Body of pancreas (tissue), 4 donors: ENCODE results near the gene GPR143. TPM values are rescaled to one million over a fixed set of nuclear protein-coding genes. Genes with fewer than 3 reads are reported as not detected.
"Not testable (repeated sequence)": the region's sequence is repeated elsewhere in the genome, so short reads cannot be mapped to it uniquely, and the experiment has no call there.

Experiments used
- ATAC-seq: fragments of 150-250 bp; one replicate; pipeline ENCODE4 v1.9.1; 2016
- DNase-seq, 4 donors: peaks; one replicate each; pipeline ENCODE4 v3.0.0-alpha.2; 2019
- H3K27ac ChIP-seq, 4 donors: fragments of 200-600 bp; sonication (generic); 1 replicate in 3 of 4; 2 replicates in 1 of 4; pipeline versions ENCODE4 v1.5.1 to v1.6.1; 2016 to 2019; ENCODE audit warnings: mild to moderate bottlenecking in 1 of 4, mixed read lengths in 1 of 4, moderate library complexity in 1 of 4
- H3K27me3 ChIP-seq, 2 donors: fragments of 200-600 bp; sonication (generic); one replicate each; pipeline ENCODE4 v1.6.0; 2016; ENCODE audit warnings: mild to moderate bottlenecking in 1 of 2
- H3K36me3 ChIP-seq, 2 donors: fragments of 200-600 bp; sonication (generic); replicated peaks in 1 of 2; 2 replicates each; pipeline ENCODE4 v1.5.1; 2016; ENCODE audit warnings: low read depth in 2 of 2; ENCODE audit not compliant: insufficient read depth in 1 of 2
- H3K4me1 ChIP-seq: fragments of 200-600 bp; sonication (generic); one replicate; pipeline ENCODE4 v1.6.0; 2016
- H3K4me3 ChIP-seq, 2 donors: fragments of 200-600 bp; sonication (generic); 1 replicate in 1 of 2; 2 replicates in 1 of 2; pipeline ENCODE4 v1.5.1; 2016 to 2019
- H3K9me3 ChIP-seq, 3 donors: fragments of 200-600 bp; sonication (generic); 1 replicate in 2 of 3; 2 replicates in 1 of 3; pipeline ENCODE4 v1.5.1; 2016
- POLR2A ChIP-seq, 3 donors: fragments of 450-650 bp; IDR thresholded peaks; one replicate each; pipeline ENCODE4 v1.6.1; 2016; ENCODE audit warnings: antibody characterized with exemption in 3 of 3, mild to moderate bottlenecking in 2 of 3
- WGBS, 2 donors: methylation state at CpG; one replicate each; pipeline ENCODE4 v1.1.5; 2017; 5-methylcytosine and 5-hydroxymethylcytosine counted together
- intact Hi-C: fragments of 100-400 bp; cut with DNase I; formaldehyde crosslinking; loops from one replicate; pipeline ENCODE4 v1.15.1; 2023
- total RNA-seq, 2 donors: library from RNA; depleted of rRNA; stranded (reverse); fragments of >200 nt; gene quantifications; one replicate each; pipeline ENCODE4 v1.1.0, GENCODE V29; 2016
- TF ChIP-seq, protein P1 (sequence below), 7 experiments: fragments of 450-650 bp in 4 of 7; fragments of 200-600 bp in 3 of 7; sonication (generic) in 3 of 7; IDR thresholded peaks; one replicate each; pipeline ENCODE4 v1.5.1; 2016 to 2019; ENCODE audit warnings: antibody characterized with exemption in 7 of 7

The GPR143 gene
- total RNA-seq, 2 donors from 2014 or later: 0.99 to 2.3 TPM

DNA sequence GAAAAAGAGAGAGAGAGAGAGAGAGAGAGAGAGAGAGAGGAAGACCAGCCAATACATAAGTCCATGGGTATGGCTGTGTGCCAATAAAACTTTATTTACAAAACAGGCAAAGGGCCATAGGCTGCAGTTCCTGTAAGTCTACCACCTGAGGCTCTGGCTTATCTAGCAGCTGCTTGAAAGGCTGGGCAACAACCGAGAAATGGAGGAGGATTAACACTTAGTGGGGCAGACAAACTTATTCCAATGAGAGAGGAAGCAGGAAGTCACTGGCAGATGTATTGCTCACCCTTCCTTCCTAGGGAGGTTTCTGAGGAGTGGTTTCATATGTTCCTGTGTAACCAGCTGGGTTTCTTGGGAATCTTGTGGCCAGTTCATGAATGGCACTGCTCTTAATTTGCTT lies 4.7 kb upstream of the GPR143 start:
- H3K4me1 ChIP-seq: no peaks in the 10 kb centered on the region
- no peak for ATAC-seq
- no peak for TF ChIP-seq POLR2A (IDR thresholded peaks at IDR 0.05)
- TF ChIP-seq, protein P1, sequence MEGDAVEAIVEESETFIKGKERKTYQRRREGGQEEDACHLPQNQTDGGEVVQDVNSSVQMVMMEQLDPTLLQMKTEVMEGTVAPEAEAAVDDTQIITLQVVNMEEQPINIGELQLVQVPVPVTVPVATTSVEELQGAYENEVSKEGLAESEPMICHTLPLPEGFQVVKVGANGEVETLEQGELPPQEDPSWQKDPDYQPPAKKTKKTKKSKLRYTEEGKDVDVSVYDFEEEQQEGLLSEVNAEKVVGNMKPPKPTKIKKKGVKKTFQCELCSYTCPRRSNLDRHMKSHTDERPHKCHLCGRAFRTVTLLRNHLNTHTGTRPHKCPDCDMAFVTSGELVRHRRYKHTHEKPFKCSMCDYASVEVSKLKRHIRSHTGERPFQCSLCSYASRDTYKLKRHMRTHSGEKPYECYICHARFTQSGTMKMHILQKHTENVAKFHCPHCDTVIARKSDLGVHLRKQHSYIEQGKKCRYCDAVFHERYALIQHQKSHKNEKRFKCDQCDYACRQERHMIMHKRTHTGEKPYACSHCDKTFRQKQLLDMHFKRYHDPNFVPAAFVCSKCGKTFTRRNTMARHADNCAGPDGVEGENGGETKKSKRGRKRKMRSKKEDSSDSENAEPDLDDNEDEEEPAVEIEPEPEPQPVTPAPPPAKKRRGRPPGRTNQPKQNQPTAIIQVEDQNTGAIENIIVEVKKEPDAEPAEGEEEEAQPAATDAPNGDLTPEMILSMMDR (IDR thresholded peaks at IDR 0.05): no peak

DNA sequence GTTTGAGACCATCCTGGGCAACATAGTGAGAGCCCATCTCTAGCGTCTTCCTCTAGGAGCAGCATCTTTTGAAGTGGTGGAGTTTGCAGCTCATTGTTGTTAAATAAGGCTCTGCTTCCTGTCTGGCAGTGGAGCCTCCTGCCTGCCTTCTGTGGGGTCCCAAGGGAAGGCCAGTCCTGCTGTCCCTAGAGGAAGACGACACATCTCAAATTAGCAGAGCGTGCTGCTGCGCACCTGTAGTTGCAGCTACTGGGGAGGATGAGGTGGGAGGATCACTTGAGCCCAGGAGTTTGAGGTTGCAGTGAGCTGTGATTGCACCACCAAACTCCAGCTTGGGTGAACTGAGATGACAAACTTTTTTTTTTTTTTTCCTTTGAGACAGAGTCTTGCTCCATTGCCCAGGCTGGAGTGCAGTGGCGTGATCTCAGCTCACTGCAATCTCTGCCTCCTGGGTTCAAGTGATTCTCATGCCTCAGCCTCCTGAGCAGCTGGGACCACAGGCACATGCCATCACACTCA lies 2.7 kb upstream of the GPR143 start:
- H3K27ac ChIP-seq, H3K27me3 ChIP-seq, H3K4me1 ChIP-seq, H3K36me3 ChIP-seq, DNase-seq, H3K4me3 ChIP-seq, ATAC-seq, intact Hi-C loops, H3K9me3 ChIP-seq: not testable (repeated sequence)
- WGBS, 2 donors: 83% methylated on average over 5 of the region's 5 CpGs; no CpG with 5 or more reads in 1 of the 2 donors

More for the DNA sequence above, 4.7 kb upstream of the GPR143 start:
- intact Hi-C loops: no loop called here
- no peaks in the 10 kb centered on the region for H3K27me3 ChIP-seq
- no peaks in the 10 kb centered on the region for H3K36me3 ChIP-seq
- no peak overlapping the region for H3K4me3 ChIP-seq
- no peaks in the 10 kb centered on the region for H3K9me3 ChIP-seq
- no peak for DNase-seq
- 27% methylated on average over 1 of the region's 1 CpG; no CpG with 5 or more reads in 1 of the 2 donors for WGBS, 2 donors
- H3K27ac ChIP-seq: no peak overlapping the region

DNA sequence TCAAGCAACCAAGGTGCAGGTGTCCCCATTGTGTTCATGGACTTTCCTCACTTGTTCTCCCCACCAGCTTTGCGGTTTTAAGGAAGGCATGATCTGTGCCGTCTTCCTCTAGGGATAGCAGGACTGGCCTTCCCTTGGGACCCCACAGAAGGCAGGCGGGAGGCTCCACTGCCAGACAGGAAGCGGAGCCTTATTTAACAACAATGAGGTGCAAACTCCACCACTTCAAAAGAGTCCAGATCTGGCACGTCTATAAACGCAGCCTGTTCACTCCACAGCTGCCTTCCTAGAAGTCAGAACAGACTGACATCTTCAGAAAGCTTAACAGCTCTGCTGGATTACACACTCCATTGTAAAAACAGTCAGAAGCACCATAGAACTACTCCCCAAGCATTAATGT lies 1.7 kb upstream of the GPR143 start:
- TF ChIP-seq POLR2A (IDR thresholded peaks at IDR 0.05): no peak
- TF ChIP-seq, protein P1 (IDR thresholded peaks at IDR 0.05): no peak
- Histone ChIP-seq H3K9me3 (no peaks in the 10 kb centered on the region), H3K36me3 (no peaks in the 10 kb centered on the region), H3K27ac (no peak overlapping the region), H3K27me3 (no peaks in the 10 kb centered on the region), H3K4me1 (no peaks in the 10 kb centered on the region), H3K4me3 (no peak overlapping the region)
- ATAC-seq (no peak), DNase-seq (no peak)
- intact Hi-C loops: no loop called here
- WGBS, 2 donors: 69 to 82% methylated on average over 5 to 6 of the region's 6 CpGs

DNA sequence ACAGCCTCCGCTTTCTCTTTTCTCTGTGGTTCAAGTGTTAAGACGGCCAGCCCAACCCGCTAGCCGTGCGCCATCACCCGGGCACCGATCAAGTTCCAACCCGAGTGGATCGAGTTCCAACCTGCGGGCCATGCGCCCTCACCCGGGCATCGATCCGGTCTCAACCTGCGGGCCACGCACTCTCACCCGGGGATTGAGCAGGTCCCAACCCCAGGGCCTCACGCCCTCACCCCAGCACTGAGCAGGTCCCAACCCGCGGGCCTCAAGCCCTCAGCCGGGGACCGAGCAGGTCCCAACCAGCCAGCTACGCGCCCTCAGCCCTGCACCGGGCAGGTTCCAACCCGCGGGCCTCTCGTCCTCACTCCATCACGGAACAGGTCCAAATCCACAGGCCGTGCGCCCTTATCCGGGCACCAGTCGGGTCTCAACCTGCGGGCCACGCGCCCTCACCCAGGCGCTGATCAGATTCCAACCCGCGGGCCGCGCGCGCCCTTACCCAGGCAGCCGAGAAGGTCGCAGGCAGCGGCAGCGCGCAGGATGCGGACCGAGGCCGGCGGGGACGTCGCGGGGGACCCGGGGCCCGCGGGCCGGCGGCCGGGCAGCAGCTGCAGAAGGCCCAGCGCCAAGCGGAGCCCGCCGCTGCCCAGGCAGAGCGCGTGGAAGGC lies 443 bp downstream of the GPR143 start:
- Histone ChIP-seq H3K27me3 (no peaks in the 10 kb centered on the region), H3K36me3 (no peaks in the 10 kb centered on the region), H3K4me1 (no peaks in the 10 kb centered on the region), H3K27ac (no peak overlapping the region), H3K9me3 (no peaks in the 10 kb centered on the region), H3K4me3 (no peak overlapping the region)
- intact Hi-C loops: no loop called here
- ATAC-seq (no peak), DNase-seq (no peak)
- WGBS, 2 donors: 27 to 38% methylated on average over 6 to 15 of the region's 67 CpGs
- TF ChIP-seq POLR2A (IDR thresholded peaks at IDR 0.05): no peak
- TF ChIP-seq, protein P1 (IDR thresholded peaks at IDR 0.05): no peak

DNA sequence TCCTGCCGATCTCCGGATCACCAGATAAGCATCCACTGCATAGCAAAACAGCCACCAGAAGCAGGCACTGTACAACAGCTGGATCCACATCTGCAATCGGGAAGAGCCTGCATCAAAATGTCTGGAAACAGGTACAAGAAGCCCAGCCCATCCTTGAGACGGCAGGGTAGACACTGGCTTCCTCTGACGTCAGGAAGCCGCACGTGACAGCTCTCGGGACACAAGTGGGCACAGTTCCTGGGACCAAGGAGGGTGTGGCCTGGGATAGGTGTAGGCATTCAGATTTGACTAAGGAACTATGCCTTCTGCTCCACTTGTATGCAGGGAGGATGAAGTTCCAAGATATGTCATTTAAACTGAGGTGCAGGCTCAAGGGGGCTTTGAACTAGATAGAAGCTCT lies 6.3 kb downstream of the GPR143 start:
- Histone ChIP-seq H3K4me3 (no peak overlapping the region), H3K9me3 (no peaks in the 10 kb centered on the region), H3K27me3 (no peaks in the 10 kb centered on the region), H3K4me1 (no peaks in the 10 kb centered on the region), H3K27ac (no peak overlapping the region), H3K36me3 (no peaks in the 10 kb centered on the region)
- ATAC-seq (no peak), DNase-seq (no peak)
- WGBS, 2 donors: 80 to 84% methylated on average over 1 to 7 of the region's 8 CpGs
- intact Hi-C loops: no loop called here
- TF ChIP-seq POLR2A (IDR thresholded peaks at IDR 0.05): no peak
- TF ChIP-seq, protein P1 (IDR thresholded peaks at IDR 0.05): no peak
